C4-2B (cell line): ENCODE results near the gene GPA33.

Experiments
- ZFX ChIP-seq: fragments of 450-650 bp; IDR thresholded peaks from 2 replicates; pipeline ENCODE4 v1.6.1; 2017
- TF ChIP-seq, protein P1 (sequence below): fragments of 450-650 bp; conservative IDR thresholded peaks from 2 replicates; pipeline ENCODE4 v1.5.1; 2017; ENCODE audit warnings: mild to moderate bottlenecking

- TF ChIP-seq, protein P1, sequence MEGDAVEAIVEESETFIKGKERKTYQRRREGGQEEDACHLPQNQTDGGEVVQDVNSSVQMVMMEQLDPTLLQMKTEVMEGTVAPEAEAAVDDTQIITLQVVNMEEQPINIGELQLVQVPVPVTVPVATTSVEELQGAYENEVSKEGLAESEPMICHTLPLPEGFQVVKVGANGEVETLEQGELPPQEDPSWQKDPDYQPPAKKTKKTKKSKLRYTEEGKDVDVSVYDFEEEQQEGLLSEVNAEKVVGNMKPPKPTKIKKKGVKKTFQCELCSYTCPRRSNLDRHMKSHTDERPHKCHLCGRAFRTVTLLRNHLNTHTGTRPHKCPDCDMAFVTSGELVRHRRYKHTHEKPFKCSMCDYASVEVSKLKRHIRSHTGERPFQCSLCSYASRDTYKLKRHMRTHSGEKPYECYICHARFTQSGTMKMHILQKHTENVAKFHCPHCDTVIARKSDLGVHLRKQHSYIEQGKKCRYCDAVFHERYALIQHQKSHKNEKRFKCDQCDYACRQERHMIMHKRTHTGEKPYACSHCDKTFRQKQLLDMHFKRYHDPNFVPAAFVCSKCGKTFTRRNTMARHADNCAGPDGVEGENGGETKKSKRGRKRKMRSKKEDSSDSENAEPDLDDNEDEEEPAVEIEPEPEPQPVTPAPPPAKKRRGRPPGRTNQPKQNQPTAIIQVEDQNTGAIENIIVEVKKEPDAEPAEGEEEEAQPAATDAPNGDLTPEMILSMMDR: no peak
- no peak for TF ChIP-seq ZFX
Observed at GRCh38 chr1:167137793-167138510, 47.8 kb upstream of the GPA33 start.
